Ovary (tissue), 9 donors: ENCODE results near the gene TSHZ2. TPM values are rescaled to one million over a fixed set of nuclear protein-coding genes. Genes with fewer than 3 reads are reported as not detected.

Experiments used
- DNase-seq, 5 donors: peaks; one replicate each; pipeline ENCODE4 v3.0.0-alpha.2; 2019 to 2020
- H3K27ac ChIP-seq, 2 donors: fragments of 200-600 bp; one replicate each; pipeline versions ENCODE4 v1.5.1 to v1.8.0; 2019 to 2022
- H3K27me3 ChIP-seq: fragments of 200-600 bp; one replicate; pipeline ENCODE4 v1.8.0; 2022
- H3K36me3 ChIP-seq: fragments of 200-600 bp; sonication (generic); one replicate; pipeline ENCODE4 v1.5.1; 2019
- H3K4me1 ChIP-seq: one replicate; pipeline ENCODE4 v1.8.1; 2013; ENCODE audit warnings: mild to moderate bottlenecking, moderate library complexity; ENCODE audit not compliant: insufficient read depth
- H3K4me3 ChIP-seq: fragments of 200-600 bp; sonication (generic); one replicate; pipeline ENCODE4 v1.5.1; 2017
- H3K9me3 ChIP-seq, 2 donors: fragments of 200-600 bp in 1 of 2; sonication (generic) in 1 of 2; one replicate each; pipeline versions ENCODE4 v1.5.1 to v1.8.1; 2013 to 2019; ENCODE audit warnings: mild to moderate bottlenecking in 1 of 2, moderate library complexity in 1 of 2
- CTCF ChIP-seq, 3 donors: fragments of 450-650 bp in 2 of 3; fragments of 200-600 bp in 1 of 3; IDR thresholded peaks; one replicate each; pipeline versions ENCODE4 v1.5.1 to v1.8.0; 2016 to 2022; ENCODE audit warnings: antibody characterized with exemption in 3 of 3, mild to moderate bottlenecking in 1 of 3
- EP300 ChIP-seq: sonication (generic); formaldehyde crosslinking; IDR thresholded peaks from one replicate; pipeline ENCODE4 v1.6.1; 2017; ENCODE audit warnings: antibody characterized with exemption
- POLR2A ChIP-seq: fragments of 450-650 bp; IDR thresholded peaks from one replicate; pipeline ENCODE4 v1.6.1; 2017; ENCODE audit warnings: antibody characterized with exemption, mild to moderate bottlenecking, moderate library complexity
- WGBS, 3 donors: extraction: QIAGEN DNeasy Blood & Tissue Kit in 1 of 3; methylation state at CpG; one replicate each; pipeline versions ENCODE4 v1.1.5 to v1.1.7; 2013 to 2017; 5-methylcytosine and 5-hydroxymethylcytosine counted together
- intact Hi-C, 4 donors: fragments of 100-400 bp; cut with DNase I; formaldehyde crosslinking; loops; one replicate each; pipeline versions ENCODE4 v1.11.0 to v1.15.1; 2022 to 2023
- polyA plus RNA-seq, 2 donors: library from polyadenylated mRNA; stranded (reverse); fragments of 200-250 nt in 1 of 2; fragments of 350-450 nt in 1 of 2; fragmentation: Illumina TruSeq in 1 of 2; extraction: RNeasy Lipid Tissue Mini Kit (QIAGEN cat#74804) in 1 of 2; gene quantifications; one replicate each; pipeline ENCODE4 v1.2.3, GENCODE V29; 2013 to 2014
- total RNA-seq, 7 donors: library from RNA; depleted of rRNA in 2 of 7; stranded (reverse); fragments of >200 nt in 2 of 7; fragmentation: NEBNext Ultra II Directional in 3 of 7; extraction: Animal tissue kit (Norgen Biotek cat#: 25700) in 3 of 7; gene quantifications; one replicate each; pipeline versions ENCODE4 v1.1.0 to v1.2.4, GENCODE V29; 2016 to 2023
- donor health status: DM: no; HTN: no; CAD: no; lungs with moderate emphysema.
- donor health status: DM: no; HTN: no; CAD: no.
- donor health status: Bipolar disorder and iron deficiency.
- donor health status: DM: yes; HTN: yes; CAD: no.
- donor health status: DM: no; HTN: no; CAD: no.
- donor health status: DM: yes; HTN: yes; CAD: no.

The TSHZ2 gene
- total and polyA plus RNA-seq, 9 donors = 18.2 to 113 (median 40.2) TPM

DNA sequence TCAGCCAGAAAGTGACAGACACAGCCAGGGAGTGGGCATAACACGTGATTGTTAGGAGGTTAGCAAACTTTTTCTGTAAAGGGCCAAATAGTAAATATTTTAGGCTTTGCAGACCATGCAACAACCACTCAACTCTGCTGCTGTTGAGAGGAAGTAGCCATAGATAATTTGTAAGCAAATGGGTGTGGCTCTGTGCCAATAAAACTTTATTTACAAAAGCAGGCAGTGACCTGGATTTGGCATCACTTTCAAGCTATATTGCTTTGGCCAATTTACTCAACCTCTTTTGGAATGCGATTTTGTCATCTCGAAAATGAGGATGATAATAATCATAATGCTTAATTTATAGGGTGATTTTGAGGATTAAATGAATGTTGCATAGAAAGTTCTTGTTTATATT lies 152.6 kb downstream of the TSHZ2 start:
- no peak for DNase-seq
- H3K27ac ChIP-seq = no peak overlapping the region
- no peak overlapping the region for H3K4me3 ChIP-seq
- WGBS, 3 donors = 92 to 95% (median 93%) methylated on average over 3 of the region's 3 CpGs
- H3K4me1 ChIP-seq = no peaks in the 10 kb centered on the region
- no peaks in the 10 kb centered on the region for H3K36me3 ChIP-seq
- no peaks in the 10 kb centered on the region for H3K9me3 ChIP-seq
- intact Hi-C loops = no loop called here
- TF ChIP-seq POLR2A (no peak), EP300 (no peak), CTCF (IDR thresholded peaks at IDR 0.05) (no peak)
- H3K27me3 ChIP-seq = no peaks in the 10 kb centered on the region

DNA sequence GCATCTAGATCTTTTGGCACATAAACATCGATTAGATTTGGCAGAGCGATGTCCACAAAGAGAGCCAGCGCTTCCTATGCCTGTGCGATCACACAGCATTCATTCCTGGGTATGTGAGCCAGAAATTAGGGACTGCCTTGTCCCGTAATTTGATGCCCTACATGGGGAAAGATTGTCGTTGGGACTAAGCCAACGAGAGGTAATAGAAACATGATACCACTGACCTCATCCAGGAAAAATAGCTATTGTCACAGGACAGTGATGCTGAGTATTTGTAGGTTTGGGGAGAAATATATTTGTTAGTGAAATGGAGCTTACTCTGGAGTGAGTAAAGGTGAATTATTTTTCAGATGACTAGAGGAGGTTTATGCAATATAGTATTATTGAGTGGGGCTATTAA lies 154.0 kb downstream of the TSHZ2 start:
- Histone ChIP-seq H3K27ac (no peak overlapping the region), H3K4me1 (no peaks in the 10 kb centered on the region), H3K9me3 (no peaks in the 10 kb centered on the region), H3K27me3 (no peaks in the 10 kb centered on the region), H3K4me3 (no peak overlapping the region), H3K36me3 (no peaks in the 10 kb centered on the region)
- TF ChIP-seq EP300 (no peak), CTCF (IDR thresholded peaks at IDR 0.05) (no peak), POLR2A (no peak)
- DNase-seq = no peak
- intact Hi-C loops = no loop called here
- WGBS, 3 donors = 77 to 81% (median 79%) methylated on average over 7 of the region's 7 CpGs

- H3K27ac ChIP-seq = no peak overlapping the region
- H3K4me1 ChIP-seq = peaks cover 2% of the 10 kb centered on the region
- intact Hi-C loops = no loop called here
- H3K4me3 ChIP-seq = no peak overlapping the region
- no peaks in the 10 kb centered on the region for H3K9me3 ChIP-seq
- TF ChIP-seq CTCF (IDR thresholded peaks at IDR 0.05) (no peak), EP300 (no peak), POLR2A (no peak)
- no peaks in the 10 kb centered on the region for H3K36me3 ChIP-seq
- DNase-seq = no peak
- no peaks in the 10 kb centered on the region for H3K27me3 ChIP-seq
- 85 to 91% (median 90%) methylated on average over 2 of the region's 2 CpGs for WGBS, 3 donors
These were observed 154.9 kb downstream of the TSHZ2 start for GRCh38 chr20:53127027-53127426.

DNA sequence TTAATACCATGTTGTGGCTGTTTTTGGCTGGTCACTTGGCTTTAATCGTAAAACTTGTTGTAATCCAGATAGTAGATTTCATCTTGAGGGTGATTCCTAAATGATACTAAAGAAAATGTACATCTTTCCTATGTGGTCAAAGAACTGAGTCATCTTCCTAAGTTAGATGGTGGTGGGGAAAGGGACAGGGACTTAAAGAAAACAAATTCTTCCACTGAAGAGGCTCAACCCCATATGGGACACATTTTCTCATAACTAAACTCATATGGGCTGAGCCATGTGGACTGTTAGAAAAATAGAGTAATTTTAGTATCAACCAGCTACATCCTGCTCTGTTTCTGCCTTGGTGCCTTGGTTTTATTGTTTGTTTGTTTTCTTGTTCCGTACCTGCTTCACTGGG lies 155.8 kb downstream of the TSHZ2 start:
- peaks cover 3% of the 10 kb centered on the region for H3K4me1 ChIP-seq
- no peaks in the 10 kb centered on the region for H3K27me3 ChIP-seq
- 73 to 97% (median 96%) methylated on average over 2 of the region's 2 CpGs for WGBS, 3 donors
- TF ChIP-seq POLR2A (no peak), EP300 (no peak), CTCF (IDR thresholded peaks at IDR 0.05) (no peak)
- DNase-seq = no peak
- intact Hi-C loops = no loop called here
- H3K9me3 ChIP-seq = no peaks in the 10 kb centered on the region
- H3K4me3 ChIP-seq = no peak overlapping the region
- no peak overlapping the region for H3K27ac ChIP-seq
- H3K36me3 ChIP-seq = no peaks in the 10 kb centered on the region

DNA sequence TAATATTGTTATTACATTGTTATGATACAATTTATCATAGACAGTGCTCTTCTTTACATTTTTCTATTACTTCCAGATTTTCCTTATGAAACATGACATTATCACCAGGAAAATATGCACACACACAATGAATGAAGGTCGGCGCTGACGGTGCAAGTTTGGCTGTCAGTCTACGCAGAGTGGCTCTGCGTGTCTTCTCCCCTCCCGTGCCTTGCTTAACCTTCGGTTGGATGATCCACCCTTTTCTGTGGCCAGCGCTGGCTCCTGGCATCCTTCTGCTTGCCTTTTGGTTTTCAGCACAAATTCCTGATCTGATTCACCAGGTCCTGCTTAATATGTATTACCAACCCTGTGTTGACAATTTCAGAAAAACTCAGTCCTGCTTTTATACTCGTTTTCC lies 157.4 kb downstream of the TSHZ2 start:
- peaks cover 9% of the 10 kb centered on the region for H3K4me1 ChIP-seq
- intact Hi-C loops = no loop called here
- H3K4me3 ChIP-seq = no peak overlapping the region
- no peak overlapping the region for H3K27ac ChIP-seq
- H3K27me3 ChIP-seq = no peaks in the 10 kb centered on the region
- H3K9me3 ChIP-seq = no peaks in the 10 kb centered on the region
- DNase-seq = no peak
- WGBS, 3 donors = 66 to 85% (median 74%) methylated on average over 9 of the region's 9 CpGs
- no peaks in the 10 kb centered on the region for H3K36me3 ChIP-seq
- TF ChIP-seq EP300 = no peak
- no peak for TF ChIP-seq CTCF (IDR thresholded peaks at IDR 0.05)
- TF ChIP-seq POLR2A = no peak
